ENCODE results near the gene GADD45GIP1.
"Not testable (repeated sequence)": the region's sequence is repeated elsewhere in the genome, so short reads cannot be mapped to it uniquely, and the experiment has no call there.

The GADD45GIP1 gene

DNA sequence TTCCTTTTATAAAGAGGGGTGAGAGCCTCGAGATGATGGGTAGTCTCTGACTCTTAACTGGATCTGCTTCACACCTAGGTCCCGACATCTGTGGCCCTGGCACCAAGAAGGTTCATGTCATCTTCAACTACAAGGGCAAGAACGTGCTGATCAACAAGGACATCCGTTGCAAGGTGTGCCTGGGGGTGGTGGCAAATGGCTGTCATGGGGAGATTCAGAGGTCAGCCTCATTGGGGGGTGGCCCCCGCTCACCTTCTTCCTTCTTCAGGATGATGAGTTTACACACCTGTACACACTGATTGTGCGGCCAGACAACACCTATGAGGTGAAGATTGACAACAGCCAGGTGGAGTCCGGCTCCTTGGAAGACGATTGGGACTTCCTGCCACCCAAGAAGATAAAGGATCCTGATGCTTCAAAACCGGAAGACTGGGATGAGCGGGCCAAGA lies 17.0 kb downstream of the GADD45GIP1 start:
- DNase-seq (ENCODE audit: low spot score), result no peak

DNA sequence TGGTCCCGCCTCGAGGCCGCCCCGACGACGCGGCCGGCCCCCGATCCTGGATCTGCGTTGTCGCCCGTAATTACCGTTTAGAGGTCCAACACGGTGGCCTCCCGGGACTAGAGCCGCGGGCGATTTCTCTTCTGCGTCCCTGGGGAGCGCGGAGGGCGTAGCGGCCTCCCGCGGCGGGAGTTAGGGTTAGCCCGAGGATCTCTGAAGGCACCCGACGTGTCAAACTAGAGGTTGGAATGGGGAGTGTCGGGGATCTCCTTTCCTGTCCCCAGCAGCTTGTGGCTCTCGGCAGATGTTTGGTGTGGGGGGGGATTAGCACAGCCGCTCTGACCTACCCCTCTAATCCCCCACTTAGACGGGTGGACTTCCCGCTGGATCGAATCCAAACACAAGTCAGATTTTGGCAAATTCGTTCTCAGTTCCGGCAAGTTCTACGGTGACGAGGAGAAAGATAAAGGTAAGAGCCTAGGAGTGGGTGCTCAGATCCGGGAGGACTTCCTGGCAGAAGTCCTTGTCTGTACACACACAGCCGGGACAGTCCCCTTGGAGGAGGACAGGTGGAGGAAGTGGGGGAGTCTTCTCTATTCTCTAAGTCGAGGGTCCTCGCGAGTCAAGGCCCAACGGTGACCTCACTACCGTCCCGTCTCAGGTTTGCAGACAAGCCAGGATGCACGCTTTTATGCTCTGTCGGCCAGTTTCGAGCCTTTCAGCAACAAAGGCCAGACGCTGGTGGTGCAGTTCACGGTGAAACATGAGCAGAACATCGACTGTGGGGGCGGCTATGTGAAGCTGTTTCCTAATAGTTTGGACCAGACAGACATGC lies 18.0 kb downstream of the GADD45GIP1 start:
- DNase-seq (ENCODE audit: low spot score), result no peak

DNA sequence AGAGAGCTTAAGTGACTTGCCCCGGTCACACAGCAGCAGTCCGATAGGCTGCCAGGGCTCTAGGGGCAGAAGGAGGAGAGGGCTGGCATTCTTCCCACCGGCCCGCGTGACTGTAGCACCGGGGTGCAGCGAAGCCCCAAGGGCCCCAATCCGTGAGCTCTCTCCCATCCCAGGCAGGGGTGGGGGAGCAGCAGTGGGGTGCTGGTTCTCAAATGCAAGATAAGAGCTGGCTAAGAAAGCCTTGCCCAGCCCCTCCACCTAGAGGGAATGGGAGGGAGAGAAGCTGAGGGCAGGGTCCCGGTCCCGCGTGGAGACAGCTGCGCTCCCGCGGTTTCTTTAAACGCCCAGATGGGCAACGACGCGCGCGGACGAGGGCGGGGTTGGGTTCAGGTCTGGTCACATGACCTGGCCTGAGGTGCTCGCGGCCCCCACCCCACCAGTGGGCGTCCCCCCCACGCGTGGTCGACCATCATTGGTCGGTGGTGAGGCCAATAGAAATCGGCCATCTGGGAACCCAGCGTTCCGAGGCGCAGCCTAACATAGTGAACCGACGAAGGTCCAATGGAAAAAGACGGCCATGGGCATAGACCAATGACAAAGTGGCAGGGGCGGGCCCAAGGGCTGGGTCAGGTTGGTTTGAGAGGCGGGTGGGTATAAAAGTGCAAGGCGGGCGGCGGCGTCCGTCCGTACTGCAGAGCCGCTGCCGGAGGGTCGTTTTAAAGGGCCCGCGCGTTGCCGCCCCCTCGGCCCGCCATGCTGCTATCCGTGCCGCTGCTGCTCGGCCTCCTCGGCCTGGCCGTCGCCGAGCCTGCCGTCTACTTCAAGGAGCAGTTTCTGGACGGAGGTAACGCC lies 18.9 kb downstream of the GADD45GIP1 start, which contains the start of gene CALR:
Gene CALR, plus strand, starts transcription at position 683 of the 852 bp plus-strand sequence. Its CDS starts 71 bp downstream, at position 754.
- DNase-seq (ENCODE audit: low spot score), result peak; percentile 99

DNA sequence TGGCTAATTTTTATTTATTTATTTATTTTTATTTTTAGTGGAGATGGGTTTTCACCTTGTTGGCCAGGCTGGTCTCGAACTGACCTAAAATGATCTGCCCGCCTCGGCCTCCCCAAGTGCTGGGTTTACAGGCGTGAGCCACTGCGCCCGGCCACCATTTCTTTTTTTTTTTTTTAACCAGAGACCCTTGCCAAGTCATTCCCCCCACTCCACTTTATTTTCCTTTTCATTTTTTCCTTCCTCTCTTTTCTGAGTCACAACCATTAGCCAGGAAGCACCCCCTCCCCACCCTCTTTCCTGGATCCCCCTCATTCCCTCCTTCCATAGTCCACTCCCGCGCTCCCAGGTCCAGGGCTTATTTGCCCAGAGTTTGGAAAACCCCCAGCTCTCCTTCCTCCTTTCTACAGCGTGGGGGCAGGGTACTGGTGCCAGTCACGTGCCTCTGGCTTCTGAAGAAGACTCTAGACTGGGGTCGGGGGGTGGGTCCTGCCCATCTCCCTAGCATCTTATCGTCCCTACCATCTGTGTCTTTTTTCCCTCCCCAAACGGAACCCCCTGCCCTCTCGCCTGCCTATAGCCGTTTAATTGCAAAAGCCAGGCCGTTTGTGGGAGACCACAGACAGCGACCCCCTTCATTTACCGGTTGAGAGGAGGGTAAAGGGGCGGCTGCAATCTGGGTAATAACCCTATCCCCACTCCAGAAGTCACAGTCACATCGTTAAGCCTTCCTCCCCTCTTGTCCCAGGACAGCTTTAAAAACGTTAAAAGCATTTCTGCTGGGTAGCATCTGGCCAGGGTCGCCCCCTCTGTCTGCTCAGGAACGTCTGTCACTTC lies 19.7 kb downstream of the GADD45GIP1 start:
- DNase-seq (ENCODE audit: low spot score), result no peak

DNA sequence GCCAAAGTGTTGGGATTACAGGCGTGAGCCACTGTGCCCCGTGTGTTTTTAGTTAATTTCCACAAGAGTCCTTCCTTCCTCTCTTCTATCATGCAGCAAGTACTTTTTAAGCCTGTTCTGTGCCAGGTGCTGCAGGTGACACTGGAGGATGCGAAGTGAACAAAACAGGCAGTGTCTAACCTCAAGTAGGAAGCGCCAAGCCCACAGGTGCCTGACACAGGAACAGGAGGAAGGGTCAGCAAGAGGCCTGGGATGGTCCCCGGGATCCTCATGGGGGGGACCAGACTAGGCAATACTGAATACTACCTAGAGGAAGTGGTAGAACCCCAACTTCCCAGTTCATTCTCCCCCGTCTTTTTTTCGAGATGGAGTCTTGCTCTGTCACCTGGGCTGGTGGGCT lies 20.4 kb downstream of the GADD45GIP1 start:
- DNase-seq (ENCODE audit: low spot score), result no peak

DNA sequence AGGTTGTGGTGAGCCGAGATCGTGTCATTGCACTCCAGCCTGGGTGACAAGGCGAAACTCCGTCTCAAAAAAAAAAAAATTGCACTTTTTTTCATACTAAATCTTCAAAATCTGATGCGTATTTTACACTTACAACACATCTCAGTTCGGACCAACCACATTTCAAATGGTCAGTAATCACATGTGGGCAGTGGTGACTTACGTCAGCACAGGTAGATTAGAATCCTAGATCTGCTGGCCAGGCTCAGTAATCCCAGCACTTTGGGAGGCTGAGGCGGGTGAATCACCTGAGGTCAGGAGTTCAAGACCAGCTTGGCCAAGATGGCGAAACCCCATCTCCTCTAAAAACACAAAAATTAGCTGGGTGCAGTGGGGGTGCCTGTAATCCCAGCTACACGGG lies 22.0 kb downstream of the GADD45GIP1 start:
- no peak for DNase-seq (ENCODE audit: low spot score)

DNA sequence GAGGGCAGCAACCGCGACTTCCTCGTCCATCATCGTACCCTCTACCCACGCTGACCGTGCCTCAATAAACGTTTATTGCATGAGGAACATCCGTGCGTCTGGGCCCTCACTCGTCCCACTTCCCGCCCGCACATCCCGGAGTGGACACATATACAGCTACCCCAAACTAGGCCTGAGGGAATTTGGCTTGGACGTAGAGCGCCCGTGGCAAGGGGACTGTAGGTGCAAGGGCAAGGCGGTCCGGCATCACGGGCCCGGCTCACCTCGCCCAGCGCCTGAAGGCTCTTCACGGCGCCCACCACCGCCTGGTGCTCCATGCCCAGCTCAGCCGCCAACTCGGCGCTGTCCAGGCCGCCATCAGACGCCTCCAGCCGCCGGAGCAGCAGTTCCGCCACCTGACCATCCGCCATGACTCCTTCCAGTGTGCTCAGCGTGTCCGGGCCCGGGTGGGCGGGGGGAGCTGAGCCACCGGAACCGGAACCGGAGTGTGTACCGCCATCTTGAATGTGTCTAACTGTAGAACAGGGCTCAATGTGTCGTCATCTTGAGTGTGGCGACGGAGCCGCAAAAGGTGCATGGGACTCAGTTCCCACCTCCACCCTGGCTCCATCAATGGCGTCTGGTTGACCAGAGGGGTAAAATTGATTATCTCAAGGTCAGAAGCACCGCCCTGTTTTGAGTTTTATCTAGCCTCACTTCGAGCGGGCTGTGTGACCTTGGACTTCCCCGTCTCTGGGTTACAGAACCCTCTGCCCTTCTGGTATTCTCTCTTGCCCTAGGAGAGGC lies 23.5 kb downstream of the GADD45GIP1 start, which contains the start of gene FARSA:
Gene FARSA, minus strand, starts transcription at position 425 of the 786 bp plus-strand sequence. Its CDS starts 15 bp downstream, at position 410.
- DNase-seq (ENCODE audit: low spot score), result peak; percentile 88

DNA sequence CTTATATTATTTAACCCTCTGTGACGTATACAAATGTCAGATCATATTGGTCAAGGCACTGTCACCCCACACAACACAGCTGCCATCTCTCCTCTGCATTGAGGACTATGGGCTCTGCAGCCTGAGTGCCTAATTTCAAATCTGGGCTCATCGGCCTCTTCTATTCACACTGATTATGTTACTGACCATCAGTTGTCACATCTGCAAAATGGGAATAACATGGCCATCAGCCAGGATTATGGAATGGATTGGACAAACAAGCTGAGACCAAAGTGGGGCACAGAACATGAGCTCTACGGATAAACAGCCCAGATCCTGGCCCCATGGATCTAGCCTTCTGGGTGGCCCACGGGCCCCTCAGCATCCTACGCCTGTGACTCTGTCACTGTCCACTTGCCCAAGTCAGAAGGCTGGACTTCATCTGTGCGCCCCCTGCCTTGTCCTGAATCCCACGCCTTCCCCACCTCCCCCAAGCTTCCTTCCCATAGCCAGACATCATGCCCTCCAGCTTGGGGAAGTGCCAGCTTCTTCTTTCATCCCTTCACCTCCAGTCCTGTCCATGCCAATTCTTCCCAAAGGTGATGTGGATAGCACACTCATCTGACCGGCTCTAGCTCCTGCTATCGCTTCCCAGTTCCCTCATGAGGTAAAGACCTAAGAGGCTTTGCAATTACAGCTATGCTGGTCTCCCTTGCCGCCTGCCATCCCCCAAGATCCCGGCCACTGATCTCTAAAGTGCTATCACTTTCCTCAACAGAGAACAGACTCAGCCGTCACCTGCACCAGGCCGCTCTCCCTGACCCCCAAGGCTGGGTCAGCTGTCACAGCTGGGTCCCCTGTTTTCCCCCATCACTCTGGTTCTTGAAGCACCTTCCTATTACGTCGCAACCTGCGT lies 24.4 kb downstream of the GADD45GIP1 start:
- no peak for DNase-seq (ENCODE audit: low spot score)

DNA sequence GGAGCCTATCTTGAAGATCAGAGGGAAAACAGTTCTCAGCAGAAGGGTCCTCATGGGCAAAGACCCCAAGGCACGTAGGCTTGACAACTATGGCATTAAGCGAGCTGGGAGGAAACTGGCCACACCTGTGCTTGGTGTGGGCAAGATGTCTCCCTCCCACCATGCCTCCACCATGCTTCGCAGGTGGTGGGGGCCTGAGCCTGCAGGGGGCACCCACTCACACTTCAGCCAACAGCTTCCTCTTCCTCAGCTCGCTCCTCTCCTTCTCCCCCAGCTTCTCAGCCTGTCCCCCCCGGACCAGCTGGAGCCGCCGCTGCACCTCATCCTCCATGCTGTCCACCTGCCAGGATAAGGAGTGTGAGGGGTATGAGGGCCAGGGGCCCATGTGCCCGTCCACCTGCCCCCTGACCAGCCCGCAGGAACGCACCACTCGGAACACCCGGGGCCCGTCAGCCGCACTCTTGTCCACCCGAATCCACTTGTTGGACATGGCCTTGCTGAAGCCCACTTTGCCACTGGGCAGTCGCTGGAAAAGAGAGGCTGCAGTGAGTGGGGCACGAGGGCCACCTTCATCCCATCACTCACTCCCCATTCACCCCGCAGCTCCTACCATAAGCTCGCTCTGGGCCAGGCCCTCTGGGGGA lies 26.9 kb downstream of the GADD45GIP1 start:
- no peak for DNase-seq (ENCODE audit: low spot score)

DNA sequence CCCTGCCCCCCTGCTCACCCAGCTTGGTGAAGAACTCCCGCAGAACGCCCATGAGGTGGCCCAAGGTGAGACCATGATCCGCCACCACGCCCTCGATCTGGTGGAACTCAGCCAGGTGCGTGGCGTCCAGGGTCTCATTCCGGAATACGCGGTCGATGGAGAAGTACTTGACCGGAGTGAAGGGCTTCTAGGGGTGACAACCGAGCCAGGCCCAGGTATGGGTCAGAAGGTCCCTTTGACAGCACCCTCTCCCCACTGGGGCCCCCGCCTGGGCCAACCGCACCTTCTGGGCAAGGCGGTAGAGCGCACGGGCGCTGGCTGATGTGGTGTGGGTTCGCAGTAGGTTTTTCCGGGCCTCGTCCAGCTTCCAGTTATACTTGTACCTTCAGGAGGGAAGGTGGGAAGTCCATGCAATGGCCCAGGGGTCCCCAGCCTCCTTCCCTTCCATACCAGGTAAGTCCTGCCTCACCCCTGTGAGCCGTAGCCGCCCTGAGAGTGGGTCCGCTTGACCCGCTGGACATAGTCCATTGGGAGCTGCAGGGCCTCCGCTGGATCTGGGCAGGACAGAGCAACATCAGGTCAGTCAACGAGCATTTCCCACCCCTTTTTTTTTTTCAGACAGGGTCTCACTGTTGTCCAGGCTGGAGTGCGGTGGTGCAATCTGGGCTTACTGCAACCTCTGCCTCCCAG lies 32.3 kb downstream of the GADD45GIP1 start:
- no peak for DNase-seq (ENCODE audit: low spot score)

DNA sequence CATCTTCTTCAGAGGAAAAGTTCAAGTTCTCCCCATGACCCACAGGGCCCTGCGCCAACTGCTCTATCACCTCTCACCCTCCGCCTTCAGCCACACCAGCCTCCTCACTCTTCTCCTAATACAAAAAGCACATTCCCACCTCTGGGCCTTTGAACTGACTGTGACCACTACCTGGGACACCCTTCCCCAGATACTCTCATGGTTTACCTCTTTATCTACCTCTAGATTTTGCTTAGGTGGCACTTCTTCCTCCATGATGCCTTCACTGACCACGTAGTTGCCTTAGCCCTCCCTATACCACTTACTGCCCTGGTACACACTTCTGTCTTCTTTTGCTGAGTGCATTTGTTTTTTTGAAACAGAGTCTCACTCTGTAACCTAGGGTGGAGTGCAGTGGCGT lies 34.1 kb downstream of the GADD45GIP1 start:
- DNase-seq (ENCODE audit: low spot score), result no peak

DNA sequence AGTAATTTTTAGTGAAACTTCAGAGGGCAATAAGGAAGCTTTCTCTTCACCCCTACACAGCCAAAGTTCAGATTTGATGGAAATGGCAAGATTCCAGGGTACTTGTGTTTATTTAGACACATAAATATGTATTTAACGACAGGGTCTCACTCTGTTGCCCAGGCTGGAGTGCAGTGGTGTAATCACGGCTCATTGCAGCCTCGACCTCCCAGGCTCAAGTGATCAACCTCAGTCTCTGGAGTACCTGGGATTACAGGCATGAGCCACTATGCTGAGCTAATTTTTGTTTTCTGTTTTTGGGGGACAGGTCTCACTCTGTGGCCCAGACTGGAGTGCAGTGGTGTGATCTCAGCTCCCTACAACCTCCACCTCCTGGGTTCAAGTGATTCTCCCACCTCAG lies 36.0 kb downstream of the GADD45GIP1 start:
- no peak for DNase-seq (ENCODE audit: low spot score)

DNA sequence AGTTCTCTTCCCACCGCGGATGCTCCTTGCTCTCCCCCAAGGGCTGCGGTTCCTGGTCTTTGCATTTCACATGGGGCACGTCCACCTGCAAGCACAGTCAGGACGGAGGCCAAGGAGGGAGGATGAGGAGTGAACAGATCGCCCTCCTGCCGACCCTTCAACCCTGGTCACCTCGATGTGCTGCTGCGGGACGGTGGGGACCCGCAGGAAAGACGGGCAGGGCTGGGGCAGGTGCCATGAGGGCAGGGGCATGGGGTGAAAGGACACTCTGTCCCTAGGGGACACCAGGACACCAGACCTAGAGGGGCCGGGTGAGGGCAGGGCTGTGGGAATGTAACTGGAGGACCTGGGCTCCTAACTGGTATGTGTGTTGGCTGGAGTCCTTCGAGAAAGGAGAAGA lies 38.8 kb downstream of the GADD45GIP1 start:
- DNase-seq (ENCODE audit: low spot score), result no peak

DNA sequence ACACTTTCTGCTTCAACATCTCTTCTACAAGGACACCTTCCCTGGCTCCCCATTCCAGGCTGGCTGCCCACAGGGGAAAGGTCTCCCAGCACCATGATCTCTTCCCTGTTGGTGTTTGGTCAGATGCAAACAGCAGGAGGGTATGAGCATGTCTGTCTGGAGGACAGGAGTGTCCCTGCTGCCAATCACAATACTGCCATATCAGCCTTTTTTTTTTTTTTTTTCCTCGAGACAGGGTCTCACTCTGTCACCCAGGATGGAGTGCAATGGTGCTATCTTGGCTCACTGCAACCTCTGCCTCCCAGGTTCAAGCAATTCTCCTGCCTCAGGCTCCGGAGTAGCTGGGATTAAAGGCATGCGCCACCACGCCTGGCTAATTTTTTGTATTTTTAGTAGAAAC lies 41.2 kb downstream of the GADD45GIP1 start:
- DNase-seq (ENCODE audit: low spot score), result not testable (repeated sequence)

DNA sequence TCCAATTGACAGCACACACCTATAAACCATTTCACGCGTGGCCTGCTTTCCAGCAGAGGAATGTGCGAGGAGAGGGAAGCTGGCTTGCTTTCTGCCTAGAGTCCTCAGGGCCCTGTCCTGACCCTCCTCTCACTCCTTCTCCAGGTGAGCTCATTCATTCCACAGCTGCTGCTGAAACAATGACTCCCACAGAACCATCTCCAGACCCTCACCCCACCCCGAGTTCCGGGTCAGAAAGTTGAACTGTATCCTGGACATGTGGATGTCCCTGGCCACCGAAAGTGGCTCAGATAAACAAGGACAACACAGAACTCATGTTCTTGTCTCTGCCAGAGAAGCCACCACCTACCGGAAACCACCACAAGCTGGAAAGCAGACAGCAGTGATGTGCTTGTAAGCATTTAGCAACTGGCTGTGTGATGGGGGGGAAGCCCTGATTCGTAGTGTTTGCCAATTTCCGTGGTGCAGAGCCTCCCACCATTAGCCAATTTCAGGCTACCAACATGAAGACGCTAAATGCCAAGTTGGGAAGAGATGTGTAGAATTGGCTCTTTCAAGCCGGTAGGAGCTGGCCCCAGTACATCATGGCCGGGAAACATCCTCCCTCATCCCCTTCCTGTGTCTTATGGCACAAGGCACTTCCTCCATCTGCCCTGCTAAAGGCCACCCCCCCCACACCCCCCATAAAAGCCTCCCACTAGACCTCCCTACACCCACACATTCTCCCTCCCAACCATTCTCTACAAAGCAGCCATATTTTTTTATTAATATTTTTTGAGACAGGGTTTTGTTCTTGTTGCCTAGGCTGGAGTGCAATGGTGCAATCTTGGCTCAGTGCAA lies 43.0 kb downstream of the GADD45GIP1 start:
- DNase-seq (ENCODE audit: low spot score), result no peak

DNA sequence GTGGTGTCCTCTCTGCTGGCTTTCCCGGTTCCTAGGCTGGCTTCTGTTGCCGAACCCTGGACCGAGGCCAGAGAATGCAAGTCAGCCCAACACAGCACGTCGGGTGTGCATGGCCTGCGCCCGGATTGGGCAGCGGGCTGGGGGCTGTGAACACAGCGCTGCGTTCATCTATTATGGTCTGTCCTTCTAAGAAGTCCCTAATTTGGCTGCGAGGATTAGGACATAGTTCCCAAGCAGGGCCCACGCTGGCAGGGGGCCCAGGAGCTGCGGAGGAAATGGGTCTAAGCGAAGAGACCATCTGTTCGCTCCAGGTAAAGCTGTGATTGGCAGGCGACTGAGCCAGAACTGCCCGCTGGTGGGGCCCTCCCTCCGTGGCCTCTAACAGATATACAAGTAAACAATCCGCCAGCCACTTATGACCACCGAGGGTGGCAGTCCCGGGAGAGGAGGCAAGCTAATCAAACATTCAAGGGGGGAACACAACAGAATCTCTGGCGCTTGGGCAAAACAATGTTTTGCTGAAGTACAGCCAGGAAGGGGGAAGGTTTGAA lies 43.9 kb downstream of the GADD45GIP1 start:
- DNase-seq (ENCODE audit: low spot score), result no peak

DNA sequence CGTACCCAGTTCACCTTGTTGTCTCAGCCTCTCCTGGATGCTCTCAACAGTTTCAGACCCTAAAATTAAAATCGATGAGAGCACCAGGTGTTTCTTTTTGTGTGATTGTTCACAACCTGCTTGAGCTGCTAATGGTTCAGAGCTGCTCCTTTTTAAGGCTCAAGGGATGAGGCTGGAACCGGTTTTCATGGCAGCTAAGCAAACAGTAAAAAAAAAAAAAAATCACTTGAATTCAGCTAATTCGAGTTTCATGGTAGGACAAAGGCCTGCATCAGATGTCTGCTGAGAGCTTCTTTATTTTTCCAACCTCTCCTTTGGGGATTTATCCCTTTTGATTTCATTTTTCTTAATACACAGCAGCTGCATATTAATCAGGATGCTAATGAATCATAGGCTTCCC lies 44.5 kb downstream of the GADD45GIP1 start:
- no peak for DNase-seq (ENCODE audit: low spot score)

DNA sequence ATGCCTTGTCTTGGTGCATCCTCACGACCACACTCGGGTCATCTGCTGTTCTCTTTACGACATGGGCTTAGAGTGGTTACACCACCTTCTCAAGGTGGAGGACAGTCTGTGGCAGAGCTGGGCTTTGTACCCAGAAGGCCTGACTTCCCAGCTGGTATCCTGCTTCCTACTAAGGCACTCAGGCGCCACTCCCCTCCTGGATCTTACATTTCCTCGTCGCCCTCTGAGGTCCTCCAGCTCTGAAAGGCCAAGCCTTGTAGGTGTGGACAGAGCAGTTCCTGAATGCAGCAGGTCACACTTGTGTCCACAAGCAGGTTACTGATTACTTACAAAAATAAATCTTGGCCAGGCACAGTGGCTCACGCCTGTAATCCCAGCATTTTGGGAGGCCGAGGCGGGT lies 49.9 kb downstream of the GADD45GIP1 start:
- DNase-seq (ENCODE audit: low spot score), result no peak
